Subcutaneous adipose tissue (tissue), 4 donors: ENCODE data around the gene LTBP2. TPM values are rescaled to one million over a fixed set of nuclear protein-coding genes. Genes with fewer than 3 reads are reported as not detected.

Experiments used
- CTCF ChIP-seq: fragments of 450-650 bp; IDR thresholded peaks from one replicate; pipeline ENCODE4 v1.5.1; 2016; ENCODE audit warnings: low read depth, mild to moderate bottlenecking, control low read depth, antibody characterized with exemption, moderate library complexity
- total RNA-seq, 4 donors: library from RNA; depleted of rRNA; stranded (reverse); fragments of >200 nt; gene quantifications; one replicate each; pipeline ENCODE4 v1.1.0, GENCODE V29; 2016

Gene LTBP2
- total RNA-seq, 4 donors from 2014 or later: 39.6 to 109 (median 64.3) TPM

- no peak for TF ChIP-seq CTCF
These were observed 41.5 kb upstream of the LTBP2 start for GRCh38 chr14:74653386-74654138.

GRCh38 chr14:74652541-74652940, 40.5 kb upstream of the LTBP2 start:
- TF ChIP-seq CTCF: no peak

GRCh38 chr14:74650927-74651686, 39.1 kb upstream of the LTBP2 start:
- TF ChIP-seq CTCF: no peak

- no peak for TF ChIP-seq CTCF
These were observed 37.6 kb upstream of the LTBP2 start for GRCh38 chr14:74649673-74650072.

- TF ChIP-seq CTCF: no peak
These were observed 37.1 kb upstream of the LTBP2 start for GRCh38 chr14:74649167-74649566.

- TF ChIP-seq CTCF: no peak
These were observed 36.6 kb upstream of the LTBP2 start for GRCh38 chr14:74648601-74649000.

GRCh38 chr14:74647678-74648461, 35.8 kb upstream of the LTBP2 start:
- TF ChIP-seq CTCF: no peak
